Peyer's patch (tissue), 4 donors: ENCODE data around the gene TNKS1BP1. TPM values are rescaled to one million over a fixed set of nuclear protein-coding genes. Genes with fewer than 3 reads are reported as not detected.

Experiments
- DNase-seq, 3 donors: peaks; one replicate each; pipeline ENCODE4 v3.0.0-alpha.2; 2017 to 2019
- H3K27ac ChIP-seq, 4 donors: fragments of 200-600 bp; sonication (generic); one replicate each; pipeline ENCODE4 v1.5.1; 2016 to 2019
- H3K27me3 ChIP-seq, 2 donors: fragments of 200-600 bp; sonication (generic); one replicate each; pipeline ENCODE4 v1.5.1; 2019
- H3K36me3 ChIP-seq, 3 donors: fragments of 200-600 bp; sonication (generic); one replicate each; pipeline ENCODE4 v1.5.1; 2016 to 2019
- H3K4me1 ChIP-seq, 4 donors: fragments of 200-600 bp; sonication (generic); one replicate each; pipeline ENCODE4 v1.5.1; 2016 to 2019
- H3K4me3 ChIP-seq, 4 donors: fragments of 200-600 bp; sonication (generic); 1 replicate in 3 of 4; 2 replicates in 1 of 4; pipeline ENCODE4 v1.5.1; 2016 to 2019; ENCODE audit warnings: mild to moderate bottlenecking in 1 of 4
- H3K9me3 ChIP-seq, 4 donors: fragments of 200-600 bp; sonication (generic); one replicate each; pipeline ENCODE4 v1.5.1; 2016 to 2019; ENCODE audit warnings: mild to moderate bottlenecking in 1 of 4
- CTCF ChIP-seq, 6 experiments: fragments of 450-650 bp in 4 of 6; fragments of 200-600 bp in 2 of 6; sonication (generic) in 1 of 6; IDR thresholded peaks; one replicate each; pipeline ENCODE4 v1.5.1; 2017 to 2019; ENCODE audit warnings: antibody characterized with exemption in 6 of 6, mild to moderate bottlenecking in 3 of 6, moderate library complexity in 1 of 6
- POLR2A ChIP-seq, 2 donors: fragments of 450-650 bp; IDR thresholded peaks; one replicate each; pipeline ENCODE4 v1.5.1; 2017; ENCODE audit warnings: antibody characterized with exemption in 2 of 2, mild to moderate bottlenecking in 2 of 2, moderate library complexity in 2 of 2
- total RNA-seq, 4 donors: library from RNA; depleted of rRNA; stranded (reverse); fragments of >200 nt; gene quantifications; one replicate each; pipeline ENCODE4 v1.1.0, GENCODE V29; 2016

TNKS1BP1 gene
- total RNA-seq, 4 donors from 2014 or later = 91.8 to 156 (median 139) TPM

DNA sequence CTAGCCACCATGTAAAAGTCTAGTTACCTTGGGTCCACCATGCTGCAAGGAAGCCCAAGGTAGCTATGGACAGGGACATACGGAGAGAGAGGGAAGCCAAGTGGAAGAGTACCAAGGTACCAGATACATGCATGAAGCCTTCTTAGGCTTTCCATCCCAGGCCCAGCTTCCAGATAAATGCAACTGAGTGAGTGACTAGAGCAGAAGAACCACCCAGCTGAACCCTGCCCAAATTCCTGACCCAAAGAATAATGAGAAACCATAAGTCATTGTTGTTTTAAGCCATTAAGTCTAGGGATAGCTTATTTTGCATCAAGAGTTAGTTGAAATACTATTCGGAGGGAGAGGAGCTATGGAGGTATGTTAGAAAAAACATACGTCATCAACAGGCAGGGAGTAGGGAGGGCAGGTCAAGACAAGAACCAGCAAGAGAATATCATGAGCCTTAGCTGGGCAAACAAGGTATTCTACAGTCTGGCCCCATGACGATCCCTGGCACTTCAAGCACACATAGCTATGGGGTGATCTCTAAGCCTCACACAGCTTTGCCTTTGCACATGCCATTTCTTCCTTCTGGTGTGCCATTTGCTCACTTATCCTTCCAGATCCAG, 51.2 kb downstream of the TNKS1BP1 start:
- H3K27ac ChIP-seq = no peak overlapping the region
- TF ChIP-seq CTCF (IDR thresholded peaks at IDR 0.05) = no peak
- TF ChIP-seq POLR2A (IDR thresholded peaks at IDR 0.05) = no peak

DNA sequence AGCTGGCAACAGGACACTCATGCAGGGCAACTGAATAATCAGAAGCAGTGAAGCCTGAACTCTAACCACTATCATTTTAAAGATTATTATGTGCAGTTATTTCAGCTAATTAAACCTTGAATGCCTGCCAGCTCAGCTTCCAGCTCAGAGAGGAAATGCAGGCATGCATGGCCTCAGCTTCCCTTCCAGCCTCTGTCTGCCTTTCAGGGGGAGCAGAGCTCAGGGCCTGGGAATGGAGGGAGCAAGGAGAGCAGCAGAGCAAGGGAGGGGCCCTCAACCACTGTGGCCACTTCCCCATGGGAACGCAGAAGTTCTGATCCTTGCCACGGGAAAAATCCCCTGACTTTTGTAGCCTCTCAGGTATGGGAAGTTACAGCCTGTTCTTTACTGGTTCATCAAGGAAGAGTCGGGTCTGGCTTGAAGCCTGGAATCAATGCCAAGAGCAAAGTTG, 55.2 kb downstream of the TNKS1BP1 start:
- Histone ChIP-seq H3K4me1 (no peaks in the 10 kb centered on the region), H3K27ac (peak overlapping the region in 1 of 4 donors; percentile 47), H3K9me3 (peaks cover 0 to 8% (median 0%) of the 10 kb centered on the region in 4 donors), H3K36me3 (no peaks in the 10 kb centered on the region), H3K4me3 (no peak overlapping the region), H3K27me3 (no peaks in the 10 kb centered on the region)
- no peak for TF ChIP-seq CTCF (IDR thresholded peaks at IDR 0.05)
- TF ChIP-seq POLR2A (IDR thresholded peaks at IDR 0.05) = no peak
- DNase-seq = peak in 1 of 3 donors; percentile 50

More for the DNA sequence above, 51.2 kb downstream of the TNKS1BP1 start:
- Histone ChIP-seq H3K9me3 (peaks cover 0 to 5% (median 0%) of the 10 kb centered on the region in 4 donors), H3K27me3 (no peaks in the 10 kb centered on the region), H3K4me3 (no peak overlapping the region), H3K4me1 (no peaks in the 10 kb centered on the region), H3K36me3 (no peaks in the 10 kb centered on the region)
- DNase-seq = no peak

DNA sequence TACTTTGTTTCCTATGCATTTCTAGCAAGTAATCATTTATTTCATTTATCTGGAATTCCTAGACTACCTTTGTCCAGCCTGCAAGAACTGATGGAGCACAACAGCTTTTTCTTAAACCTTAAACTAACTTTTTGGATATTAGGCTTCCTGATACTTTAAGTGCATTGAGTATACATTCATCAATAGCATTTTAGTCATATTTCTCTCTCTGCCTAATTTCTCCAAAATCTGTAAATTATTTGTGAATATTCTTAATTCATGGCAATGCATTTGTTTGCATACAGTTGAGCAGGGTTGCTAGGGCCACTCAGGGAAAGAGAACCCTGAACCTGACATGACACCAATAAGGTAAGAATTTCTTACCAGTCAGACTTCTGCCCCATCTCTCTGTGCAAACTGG, 58.6 kb downstream of the TNKS1BP1 start:
- Histone ChIP-seq H3K27me3 (no peaks in the 10 kb centered on the region), H3K9me3 (peaks cover 0 to 3% (median 0%) of the 10 kb centered on the region in 4 donors), H3K4me1 (no peaks in the 10 kb centered on the region), H3K27ac (no peak overlapping the region), H3K36me3 (no peaks in the 10 kb centered on the region), H3K4me3 (no peak overlapping the region)
- no peak for TF ChIP-seq POLR2A (IDR thresholded peaks at IDR 0.05)
- no peak for TF ChIP-seq CTCF (IDR thresholded peaks at IDR 0.05)
- no peak for DNase-seq

GRCh38 chr11:57263351-57263750, 61.4 kb downstream of the TNKS1BP1 start:
- no peaks in the 10 kb centered on the region for H3K36me3 ChIP-seq
- no peak for DNase-seq
- H3K9me3 ChIP-seq = peaks cover 0 to 3% (median 0%) of the 10 kb centered on the region in 4 donors
- H3K27ac ChIP-seq = no peak overlapping the region
- H3K4me1 ChIP-seq = no peaks in the 10 kb centered on the region
- TF ChIP-seq POLR2A (IDR thresholded peaks at IDR 0.05) (no peak), CTCF (IDR thresholded peaks at IDR 0.05) (no peak)
- no peaks in the 10 kb centered on the region for H3K27me3 ChIP-seq
- no peak overlapping the region for H3K4me3 ChIP-seq

DNA sequence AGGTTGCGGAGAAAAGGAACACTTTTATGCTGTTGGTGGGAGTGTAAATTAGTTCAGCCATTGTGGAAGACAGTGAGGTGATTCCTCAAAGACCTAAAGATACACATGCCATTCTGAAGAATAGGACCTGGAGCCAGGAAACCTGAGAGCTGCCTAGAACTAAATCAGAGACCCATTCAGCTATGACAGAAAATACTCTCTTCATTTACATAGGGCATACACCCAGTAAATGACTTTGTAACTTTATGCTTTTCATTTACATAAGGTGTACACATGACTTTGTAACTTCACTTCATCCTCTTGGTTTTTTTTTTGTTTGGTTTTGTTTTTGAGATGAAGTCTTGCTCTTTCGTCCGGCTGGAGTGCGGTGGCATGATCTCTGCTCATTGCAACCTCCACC, 62.6 kb downstream of the TNKS1BP1 start:
- Histone ChIP-seq H3K27me3 (no peaks in the 10 kb centered on the region), H3K9me3 (peaks cover 0 to 3% (median 0%) of the 10 kb centered on the region in 4 donors), H3K27ac (no peak overlapping the region), H3K36me3 (no peaks in the 10 kb centered on the region), H3K4me3 (no peak overlapping the region), H3K4me1 (no peaks in the 10 kb centered on the region)
- DNase-seq = no peak
- TF ChIP-seq POLR2A (IDR thresholded peaks at IDR 0.05) = no peak
- no peak for TF ChIP-seq CTCF (IDR thresholded peaks at IDR 0.05)
